Measurements from ENCODE around the gene FNDC11. TPM values are rescaled to one million over a fixed set of nuclear protein-coding genes. Genes with fewer than 3 reads are reported as not detected.

Gene FNDC11
- total and polyA plus RNA-seq, 2 donors (not counting 3 experiments of a cell fraction or from before 2014, with no cell fraction given) = 0.71 to 1.9 TPM

DNA sequence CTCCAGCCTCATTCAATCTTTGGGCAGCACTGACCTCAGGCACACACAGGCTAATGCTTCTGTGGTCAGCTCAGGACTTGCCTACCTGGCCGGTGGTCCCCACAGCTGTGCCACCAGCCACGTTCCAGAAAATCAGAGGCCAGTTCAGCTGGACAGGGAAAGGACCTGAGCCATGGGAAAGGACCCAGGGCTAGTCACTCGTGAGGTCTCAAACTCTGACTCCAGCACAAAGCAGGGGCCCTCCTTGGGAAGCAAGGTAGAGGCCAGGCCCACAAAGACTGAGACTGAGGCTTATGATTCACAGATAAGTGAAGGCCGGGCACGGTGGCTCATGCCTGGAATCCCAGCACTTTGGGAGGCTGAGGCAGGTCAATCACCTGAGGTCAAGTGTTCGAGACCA lies 42.5 kb downstream of the FNDC11 start:
- no TSS peak for BruUV-seq (replicated peaks)
- ChIA-PET POLR2A (interaction anchor here (0.5 kb wide), 1 partner anchor 177 kb away, joined by 4 read pairs; no protein-coding TSS in a partner anchor), CTCF (no interaction called here)
- Histone ChIP-seq H2AFZ (ENCODE audit: low read depth, low read length) (no peak overlapping the region), H3K36me3 (ENCODE audit: control insufficient read depth in 2 of 2, extremely low read depth in 1 of 2, insufficient read depth in 2 of 2, low read length in 2 of 2) (peaks cover 0 to 21% of the 10 kb centered on the region in 2 experiments), H4K20me1 (replicated peaks; ENCODE audit: control insufficient read depth, extremely low read depth, insufficient read depth, low read length) (no peaks in the 10 kb centered on the region), H3K27ac (ENCODE audit: insufficient read depth, low read depth, low read length) (no peak overlapping the region), H3K4me2 (ENCODE audit: insufficient read depth, low read length) (no peak overlapping the region), H3K9me3 (replicated peaks; ENCODE audit: control insufficient read depth, insufficient read depth, low read length) (no peaks in the 10 kb centered on the region), H3K4me1 (ENCODE audit: control insufficient read depth, extremely low read depth, insufficient read depth, low read length) (no peaks in the 10 kb centered on the region), H3K27me3 (ENCODE audit: control insufficient read depth in 2 of 2, insufficient read depth in 2 of 2, low read length in 2 of 2) (no peaks in the 10 kb centered on the region), H3K9ac (replicated peaks; ENCODE audit: extremely low read depth, insufficient read depth, low read length) (no peak overlapping the region), H3K9me1 (replicated peaks; ENCODE audit: control insufficient read depth, extremely low read depth, insufficient read depth, low read length) (no peaks in the 10 kb centered on the region), H3K4me3 (replicated peaks in 1 of 3; ENCODE audit: insufficient read depth in 1 of 3, low read depth in 1 of 3, low read length in 3 of 3) (no peak overlapping the region), H3K79me2 (ENCODE audit: control insufficient read depth, insufficient read depth, low read length) (no peaks in the 10 kb centered on the region)
- TF ChIP-seq POLR2AphosphoS5 (IDR thresholded peaks at IDR 0.05; ENCODE audit: insufficient read depth, low read depth, low read length) = no peak
- TF ChIP-seq, protein P1, sequence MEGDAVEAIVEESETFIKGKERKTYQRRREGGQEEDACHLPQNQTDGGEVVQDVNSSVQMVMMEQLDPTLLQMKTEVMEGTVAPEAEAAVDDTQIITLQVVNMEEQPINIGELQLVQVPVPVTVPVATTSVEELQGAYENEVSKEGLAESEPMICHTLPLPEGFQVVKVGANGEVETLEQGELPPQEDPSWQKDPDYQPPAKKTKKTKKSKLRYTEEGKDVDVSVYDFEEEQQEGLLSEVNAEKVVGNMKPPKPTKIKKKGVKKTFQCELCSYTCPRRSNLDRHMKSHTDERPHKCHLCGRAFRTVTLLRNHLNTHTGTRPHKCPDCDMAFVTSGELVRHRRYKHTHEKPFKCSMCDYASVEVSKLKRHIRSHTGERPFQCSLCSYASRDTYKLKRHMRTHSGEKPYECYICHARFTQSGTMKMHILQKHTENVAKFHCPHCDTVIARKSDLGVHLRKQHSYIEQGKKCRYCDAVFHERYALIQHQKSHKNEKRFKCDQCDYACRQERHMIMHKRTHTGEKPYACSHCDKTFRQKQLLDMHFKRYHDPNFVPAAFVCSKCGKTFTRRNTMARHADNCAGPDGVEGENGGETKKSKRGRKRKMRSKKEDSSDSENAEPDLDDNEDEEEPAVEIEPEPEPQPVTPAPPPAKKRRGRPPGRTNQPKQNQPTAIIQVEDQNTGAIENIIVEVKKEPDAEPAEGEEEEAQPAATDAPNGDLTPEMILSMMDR (IDR thresholded peaks at IDR 0.05; ENCODE audit: extremely low read depth in 1 of 2, insufficient read depth in 1 of 2, low read depth in 1 of 2, low read length in 2 of 2) = no peak
- TF ChIP-seq EZH2 (IDR thresholded peaks at IDR 0.05; ENCODE audit: borderline replicate concordance, low read depth, low read length, severe bottlenecking) = no peak
- no peak for TF ChIP-seq JUN (IDR thresholded peaks at IDR 0.05; ENCODE audit: borderline replicate concordance, insufficient read depth, insufficient read length, low read depth)
- no peak for TF ChIP-seq POLR2A (IDR thresholded peaks at IDR 0.05; ENCODE audit: low read depth, low read length)
- no peak for TF ChIP-seq MYC (IDR thresholded peaks at IDR 0.05; ENCODE audit: low read depth, low read length)
- intact Hi-C loops (cut with micrococcal nuclease) (loop anchor here (10.0 kb wide), 1 partner anchor 432 kb away; no protein-coding TSS in a partner anchor), dilution Hi-C loops (cut with MboI; ENCODE audit: extremely low pct_ligation_motif_present, low sequenced_read_pairs) (no loop called here)
- no peak for FAIRE-seq
- no peak for DNase-seq (ENCODE audit: low read depth, low spot score)

Measured in endothelial cell of umbilical vein (primary cell).